Liver (tissue), 9 donors: ENCODE measurements around the gene RRP12. TPM values are rescaled to one million over a fixed set of nuclear protein-coding genes. Genes with fewer than 3 reads are reported as not detected.

Experiments used
- DNase-seq: peaks from one replicate; pipeline ENCODE4 v3.0.0-alpha.2; 2017; ENCODE audit warnings: low spot score
- H3K27ac ChIP-seq, 2 donors: one replicate each; pipeline ENCODE4 v1.7.0; 2013; ENCODE audit warnings: inconsistent platforms in 2 of 2, low read length in 2 of 2, control low read depth in 1 of 2, low read depth in 1 of 2, mild to moderate bottlenecking in 1 of 2
- H3K27me3 ChIP-seq, 4 donors: one replicate each; pipeline versions ENCODE4 v1.6.1 to v1.7.0; 2013; ENCODE audit warnings: low read length in 3 of 4, inconsistent platforms in 1 of 4, mild to moderate bottlenecking in 1 of 4, moderate library complexity in 1 of 4; ENCODE audit not compliant: control insufficient read depth in 4 of 4, insufficient read depth in 4 of 4
- H3K36me3 ChIP-seq, 4 donors: one replicate each; pipeline versions ENCODE4 v1.6.1 to v1.7.0; 2013; ENCODE audit warnings: low read length in 3 of 4, mild to moderate bottlenecking in 3 of 4, low read depth in 1 of 4, moderate library complexity in 1 of 4; ENCODE audit not compliant: control insufficient read depth in 4 of 4, insufficient read depth in 3 of 4
- H3K4me1 ChIP-seq, 4 donors: one replicate each; pipeline versions ENCODE4 v1.6.1 to v1.7.0; 2013; ENCODE audit warnings: low read length in 3 of 4, mild to moderate bottlenecking in 3 of 4, moderate library complexity in 1 of 4; ENCODE audit not compliant: control insufficient read depth in 4 of 4, insufficient read depth in 4 of 4
- H3K4me3 ChIP-seq, 3 donors: one replicate each; pipeline versions ENCODE4 v1.6.1 to v1.7.0; 2013; ENCODE audit warnings: low read length in 3 of 3, control low read depth in 1 of 3, low read depth in 1 of 3, mild to moderate bottlenecking in 1 of 3
- H3K9ac ChIP-seq, 2 donors: one replicate each; pipeline ENCODE4 v1.7.0; 2013; ENCODE audit warnings: low read length in 2 of 2, mild to moderate bottlenecking in 2 of 2, moderate library complexity in 2 of 2, control low read depth in 1 of 2, low read depth in 1 of 2
- H3K9me3 ChIP-seq, 4 donors: one replicate each; pipeline versions ENCODE4 v1.6.1 to v1.7.0; 2013; ENCODE audit warnings: low read length in 3 of 4; ENCODE audit not compliant: control insufficient read depth in 4 of 4
- ATF3 ChIP-seq: IDR thresholded peaks from 2 replicates; pipeline ENCODE4 v1.6.1; 2016; ENCODE audit warnings: antibody characterized with exemption
- EGR1 ChIP-seq, 2 donors: IDR thresholded peaks; 2 replicates each; pipeline ENCODE4 v1.6.1; 2016 to 2018; ENCODE audit warnings: antibody characterized with exemption in 2 of 2, low read depth in 2 of 2
- FOXA1 ChIP-seq: IDR thresholded peaks from 2 replicates; pipeline ENCODE4 v1.6.1; 2016; ENCODE audit warnings: antibody characterized with exemption
- GABPA ChIP-seq, 2 donors: IDR thresholded peaks in 1 of 2; conservative IDR thresholded peaks in 1 of 2; 2 replicates each; pipeline ENCODE4 v1.6.1; 2016; ENCODE audit warnings: antibody characterized with exemption in 2 of 2, mild to moderate bottlenecking in 1 of 2, moderate library complexity in 1 of 2
- HNF4A ChIP-seq, 2 donors: conservative IDR thresholded peaks; 2 replicates each; pipeline ENCODE4 v1.6.1; 2016; ENCODE audit warnings: antibody characterized with exemption in 2 of 2, mild to moderate bottlenecking in 2 of 2
- HNF4G ChIP-seq: IDR thresholded peaks from 2 replicates; pipeline ENCODE4 v1.6.1; 2016; ENCODE audit warnings: antibody characterized with exemption
- JUND ChIP-seq, 2 donors: IDR thresholded peaks; 2 replicates each; pipeline ENCODE4 v1.6.1; 2016; ENCODE audit warnings: antibody characterized with exemption in 2 of 2
- NR2F2 ChIP-seq: IDR thresholded peaks from 2 replicates; pipeline ENCODE4 v1.6.1; 2016; ENCODE audit warnings: antibody characterized with exemption
- RAD21 ChIP-seq, 2 donors: IDR thresholded peaks; 2 replicates each; pipeline ENCODE4 v1.6.1; 2016; ENCODE audit warnings: antibody characterized with exemption in 2 of 2, mild to moderate bottlenecking in 2 of 2
- RXRA ChIP-seq, 2 donors: IDR thresholded peaks; 2 replicates each; pipeline ENCODE4 v1.6.1; 2017 to 2018; ENCODE audit warnings: antibody characterized with exemption in 2 of 2, mild to moderate bottlenecking in 1 of 2
- SP1 ChIP-seq: IDR thresholded peaks from 2 replicates; pipeline ENCODE4 v1.6.1; 2018; ENCODE audit warnings: antibody characterized with exemption, mild to moderate bottlenecking
- TAF1 ChIP-seq: conservative IDR thresholded peaks from 2 replicates; pipeline ENCODE4 v1.6.1; 2016; ENCODE audit warnings: antibody characterized with exemption, mild to moderate bottlenecking
- YY1 ChIP-seq: IDR thresholded peaks from 2 replicates; pipeline ENCODE4 v1.6.1; 2016; ENCODE audit warnings: antibody characterized with exemption, mild to moderate bottlenecking
- WGBS: extraction: QIAGEN DNeasy Blood & Tissue Kit; methylation state at CpG from one replicate; pipeline ENCODE4 v1.1.7; 2013; 5-methylcytosine and 5-hydroxymethylcytosine counted together
- polyA plus RNA-seq, 2 donors: library from polyadenylated mRNA; stranded (reverse) in 1 of 2; unstranded in 1 of 2; fragments of 200-250 nt in 1 of 2; fragments of >200 nt in 1 of 2; fragmentation: Nextera tagmentation in 1 of 2; extraction: Ambion mirVana in 1 of 2; gene quantifications; one replicate each; pipeline versions ENCODE4 v1.2.1 to v1.2.3, GENCODE V29; 2013 to 2015
- total RNA-seq, 2 donors: library from RNA; depleted of rRNA; stranded (reverse); fragments of >200 nt; gene quantifications; one replicate each; pipeline ENCODE4 v1.2.3, GENCODE V29; 2014
- TF ChIP-seq, protein P1 (sequence below): IDR thresholded peaks from 2 replicates; pipeline ENCODE4 v1.6.1; 2016; ENCODE audit warnings: antibody characterized with exemption
- TF ChIP-seq, protein P2 (sequence below): IDR thresholded peaks from 2 replicates; pipeline ENCODE4 v1.6.1; 2016; ENCODE audit warnings: antibody characterized with exemption, mild to moderate bottlenecking
- TF ChIP-seq, protein P3 (sequence below): fragments of 150-350 bp; IDR thresholded peaks from 2 replicates; pipeline ENCODE4 v1.5.1; 2017; ENCODE audit warnings: improper control_type of control experiment, low read depth, low read length; ENCODE audit not compliant: missing input control
- donor health status: healthy.
- donor health status: healthy.
- donor health status: healthy.
- donor health status: healthy.
- donor health status: healthy.

Gene RRP12
- total and polyA plus RNA-seq, 4 donors = 5.7 to 9.6 (median 6.9) TPM

DNA sequence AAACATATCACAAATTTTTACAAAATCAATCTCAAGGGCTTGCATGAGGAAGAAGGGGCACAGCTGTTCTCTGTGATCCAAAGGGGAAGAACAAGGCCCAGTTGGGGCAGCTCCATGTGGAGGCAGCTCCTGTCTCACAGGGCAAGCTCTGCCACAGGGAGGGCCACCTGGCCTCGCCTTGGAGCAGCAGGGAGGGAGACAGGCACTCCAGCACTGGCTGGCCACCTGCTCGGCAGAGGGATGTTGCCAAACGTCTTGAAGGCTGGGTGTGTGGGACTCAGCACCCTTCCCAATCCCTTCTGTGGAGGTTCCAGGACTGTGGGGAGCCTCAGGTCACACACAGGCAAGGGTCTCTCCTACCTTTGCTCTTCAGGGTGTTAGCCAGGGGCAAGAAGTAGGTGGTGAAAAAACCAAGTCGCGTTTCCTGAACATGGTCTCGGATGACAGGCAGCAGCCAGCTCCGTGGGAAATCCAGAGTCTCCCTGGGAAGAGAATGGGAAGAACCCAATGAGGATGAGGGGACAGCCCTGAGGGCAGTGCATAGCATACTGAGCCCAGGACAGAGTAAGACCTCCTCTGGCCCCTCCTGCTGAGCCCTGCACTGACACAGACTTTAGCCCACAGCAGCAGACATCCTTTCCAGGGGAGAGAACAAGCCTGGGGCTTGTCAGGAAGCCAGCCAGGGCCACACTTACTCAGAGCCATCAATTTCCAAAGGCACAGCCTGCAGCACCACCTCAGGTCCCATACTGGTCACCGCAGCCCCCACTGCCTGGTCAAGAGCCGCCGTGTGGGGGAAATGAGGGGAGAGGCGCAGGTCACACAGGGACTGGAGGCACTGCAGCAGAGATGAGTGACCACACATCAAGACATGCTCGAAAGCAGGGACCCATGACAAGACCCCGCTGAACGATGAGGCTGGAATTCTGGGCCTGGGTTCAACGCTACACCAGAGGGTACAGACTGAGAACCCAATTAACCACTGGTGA lies 21.9 kb downstream of the RRP12 start:
- DNase-seq = no peak
- Histone ChIP-seq H3K27me3 (no peaks in the 10 kb centered on the region), H3K9ac (no peak overlapping the region), H3K27ac (no peak overlapping the region), H3K36me3 (peaks cover 8 to 51% (median 18%) of the 10 kb centered on the region in 4 donors), H3K4me3 (no peak overlapping the region), H3K9me3 (no peaks in the 10 kb centered on the region), H3K4me1 (no peaks in the 10 kb centered on the region)
- no peak for TF ChIP-seq GABPA (IDR thresholded peaks at IDR 0.05 in 1 of 2, conservative IDR thresholded peaks at IDR 0.05 in 1 of 2)
- TF ChIP-seq, protein P1, sequence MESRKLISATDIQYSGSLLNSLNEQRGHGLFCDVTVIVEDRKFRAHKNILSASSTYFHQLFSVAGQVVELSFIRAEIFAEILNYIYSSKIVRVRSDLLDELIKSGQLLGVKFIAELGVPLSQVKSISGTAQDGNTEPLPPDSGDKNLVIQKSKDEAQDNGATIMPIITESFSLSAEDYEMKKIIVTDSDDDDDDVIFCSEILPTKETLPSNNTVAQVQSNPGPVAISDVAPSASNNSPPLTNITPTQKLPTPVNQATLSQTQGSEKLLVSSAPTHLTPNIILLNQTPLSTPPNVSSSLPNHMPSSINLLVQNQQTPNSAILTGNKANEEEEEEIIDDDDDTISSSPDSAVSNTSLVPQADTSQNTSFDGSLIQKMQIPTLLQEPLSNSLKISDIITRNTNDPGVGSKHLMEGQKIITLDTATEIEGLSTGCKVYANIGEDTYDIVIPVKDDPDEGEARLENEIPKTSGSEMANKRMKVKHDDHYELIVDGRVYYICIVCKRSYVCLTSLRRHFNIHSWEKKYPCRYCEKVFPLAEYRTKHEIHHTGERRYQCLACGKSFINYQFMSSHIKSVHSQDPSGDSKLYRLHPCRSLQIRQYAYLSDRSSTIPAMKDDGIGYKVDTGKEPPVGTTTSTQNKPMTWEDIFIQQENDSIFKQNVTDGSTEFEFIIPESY = no peak
- no peak for TF ChIP-seq HNF4A (conservative IDR thresholded peaks at IDR 0.05)
- TF ChIP-seq FOXA1 = no peak
- TF ChIP-seq HNF4G = no peak
- TF ChIP-seq JUND (IDR thresholded peaks at IDR 0.05) = no peak
- 93% methylated on average over 15 of the region's 15 CpGs for WGBS

GRCh38 chr10:97376413-97376812 lies 24.7 kb downstream of the RRP12 start:
- Histone ChIP-seq H3K9me3 (no peaks in the 10 kb centered on the region), H3K27me3 (no peaks in the 10 kb centered on the region), H3K4me3 (no peak overlapping the region), H3K9ac (no peak overlapping the region), H3K27ac (no peak overlapping the region), H3K4me1 (no peaks in the 10 kb centered on the region), H3K36me3 (peaks cover 15 to 62% (median 26%) of the 10 kb centered on the region in 4 donors)
- DNase-seq = no peak
- WGBS = 86% methylated on average over 6 of the region's 6 CpGs
- TF ChIP-seq, protein P1 = no peak
- TF ChIP-seq JUND (IDR thresholded peaks at IDR 0.05) (no peak), RXRA (IDR thresholded peaks at IDR 0.05) (no peak), NR2F2 (no peak), FOXA1 (no peak), YY1 (no peak), SP1 (no peak), EGR1 (IDR thresholded peaks at IDR 0.05; ENCODE audit: low read depth in 2 of 2) (no peak), ATF3 (no peak), GABPA (IDR thresholded peaks at IDR 0.05 in 1 of 2, conservative IDR thresholded peaks at IDR 0.05 in 1 of 2) (no peak), RAD21 (IDR thresholded peaks at IDR 0.05) (no peak), HNF4G (no peak), TAF1 (no peak)
- TF ChIP-seq, protein P2, sequence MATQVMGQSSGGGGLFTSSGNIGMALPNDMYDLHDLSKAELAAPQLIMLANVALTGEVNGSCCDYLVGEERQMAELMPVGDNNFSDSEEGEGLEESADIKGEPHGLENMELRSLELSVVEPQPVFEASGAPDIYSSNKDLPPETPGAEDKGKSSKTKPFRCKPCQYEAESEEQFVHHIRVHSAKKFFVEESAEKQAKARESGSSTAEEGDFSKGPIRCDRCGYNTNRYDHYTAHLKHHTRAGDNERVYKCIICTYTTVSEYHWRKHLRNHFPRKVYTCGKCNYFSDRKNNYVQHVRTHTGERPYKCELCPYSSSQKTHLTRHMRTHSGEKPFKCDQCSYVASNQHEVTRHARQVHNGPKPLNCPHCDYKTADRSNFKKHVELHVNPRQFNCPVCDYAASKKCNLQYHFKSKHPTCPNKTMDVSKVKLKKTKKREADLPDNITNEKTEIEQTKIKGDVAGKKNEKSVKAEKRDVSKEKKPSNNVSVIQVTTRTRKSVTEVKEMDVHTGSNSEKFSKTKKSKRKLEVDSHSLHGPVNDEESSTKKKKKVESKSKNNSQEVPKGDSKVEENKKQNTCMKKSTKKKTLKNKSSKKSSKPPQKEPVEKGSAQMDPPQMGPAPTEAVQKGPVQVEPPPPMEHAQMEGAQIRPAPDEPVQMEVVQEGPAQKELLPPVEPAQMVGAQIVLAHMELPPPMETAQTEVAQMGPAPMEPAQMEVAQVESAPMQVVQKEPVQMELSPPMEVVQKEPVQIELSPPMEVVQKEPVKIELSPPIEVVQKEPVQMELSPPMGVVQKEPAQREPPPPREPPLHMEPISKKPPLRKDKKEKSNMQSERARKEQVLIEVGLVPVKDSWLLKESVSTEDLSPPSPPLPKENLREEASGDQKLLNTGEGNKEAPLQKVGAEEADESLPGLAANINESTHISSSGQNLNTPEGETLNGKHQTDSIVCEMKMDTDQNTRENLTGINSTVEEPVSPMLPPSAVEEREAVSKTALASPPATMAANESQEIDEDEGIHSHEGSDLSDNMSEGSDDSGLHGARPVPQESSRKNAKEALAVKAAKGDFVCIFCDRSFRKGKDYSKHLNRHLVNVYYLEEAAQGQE = no peak
- TF ChIP-seq, protein P3, sequence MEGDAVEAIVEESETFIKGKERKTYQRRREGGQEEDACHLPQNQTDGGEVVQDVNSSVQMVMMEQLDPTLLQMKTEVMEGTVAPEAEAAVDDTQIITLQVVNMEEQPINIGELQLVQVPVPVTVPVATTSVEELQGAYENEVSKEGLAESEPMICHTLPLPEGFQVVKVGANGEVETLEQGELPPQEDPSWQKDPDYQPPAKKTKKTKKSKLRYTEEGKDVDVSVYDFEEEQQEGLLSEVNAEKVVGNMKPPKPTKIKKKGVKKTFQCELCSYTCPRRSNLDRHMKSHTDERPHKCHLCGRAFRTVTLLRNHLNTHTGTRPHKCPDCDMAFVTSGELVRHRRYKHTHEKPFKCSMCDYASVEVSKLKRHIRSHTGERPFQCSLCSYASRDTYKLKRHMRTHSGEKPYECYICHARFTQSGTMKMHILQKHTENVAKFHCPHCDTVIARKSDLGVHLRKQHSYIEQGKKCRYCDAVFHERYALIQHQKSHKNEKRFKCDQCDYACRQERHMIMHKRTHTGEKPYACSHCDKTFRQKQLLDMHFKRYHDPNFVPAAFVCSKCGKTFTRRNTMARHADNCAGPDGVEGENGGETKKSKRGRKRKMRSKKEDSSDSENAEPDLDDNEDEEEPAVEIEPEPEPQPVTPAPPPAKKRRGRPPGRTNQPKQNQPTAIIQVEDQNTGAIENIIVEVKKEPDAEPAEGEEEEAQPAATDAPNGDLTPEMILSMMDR = no peak
